SK-N-MC (cell line): ENCODE measurements around the gene FAM78A.

Source experiments
- EZH2 ChIP-seq: fragments of 200-600 bp; sonication (generic); IDR thresholded peaks from one replicate; pipeline ENCODE4 v1.6.1; 2017; ENCODE audit warnings: antibody characterized with exemption
- FOXP2 ChIP-seq: optimal IDR thresholded peaks from 2 replicates; pipeline ENCODE3; 2011; ENCODE audit warnings: mild to moderate bottlenecking, moderate library complexity; ENCODE audit not compliant: insufficient read depth; ENCODE audit errors: extremely low read length, control extremely low read depth
- POLR2AphosphoS5 ChIP-seq: IDR thresholded peaks from 2 replicates; pipeline ENCODE4 v1.6.1; 2012; ENCODE audit warnings: mild to moderate bottlenecking, low read depth, low read length, borderline replicate concordance

GRCh38 chr9:131258698-131259431 lies 17.4 kb downstream of the FAM78A start:
- TF ChIP-seq EZH2: no peak
- no peak for TF ChIP-seq POLR2AphosphoS5
- TF ChIP-seq FOXP2: no peak
